Kidney tubule cell (primary cell): Measurements from ENCODE around the gene ASPG.

Experiments used
- DNase-seq: peaks from one replicate; pipeline ENCODE4 v3.0.0-alpha.2; 2018; ENCODE audit warnings: low spot score

The ASPG gene

DNA sequence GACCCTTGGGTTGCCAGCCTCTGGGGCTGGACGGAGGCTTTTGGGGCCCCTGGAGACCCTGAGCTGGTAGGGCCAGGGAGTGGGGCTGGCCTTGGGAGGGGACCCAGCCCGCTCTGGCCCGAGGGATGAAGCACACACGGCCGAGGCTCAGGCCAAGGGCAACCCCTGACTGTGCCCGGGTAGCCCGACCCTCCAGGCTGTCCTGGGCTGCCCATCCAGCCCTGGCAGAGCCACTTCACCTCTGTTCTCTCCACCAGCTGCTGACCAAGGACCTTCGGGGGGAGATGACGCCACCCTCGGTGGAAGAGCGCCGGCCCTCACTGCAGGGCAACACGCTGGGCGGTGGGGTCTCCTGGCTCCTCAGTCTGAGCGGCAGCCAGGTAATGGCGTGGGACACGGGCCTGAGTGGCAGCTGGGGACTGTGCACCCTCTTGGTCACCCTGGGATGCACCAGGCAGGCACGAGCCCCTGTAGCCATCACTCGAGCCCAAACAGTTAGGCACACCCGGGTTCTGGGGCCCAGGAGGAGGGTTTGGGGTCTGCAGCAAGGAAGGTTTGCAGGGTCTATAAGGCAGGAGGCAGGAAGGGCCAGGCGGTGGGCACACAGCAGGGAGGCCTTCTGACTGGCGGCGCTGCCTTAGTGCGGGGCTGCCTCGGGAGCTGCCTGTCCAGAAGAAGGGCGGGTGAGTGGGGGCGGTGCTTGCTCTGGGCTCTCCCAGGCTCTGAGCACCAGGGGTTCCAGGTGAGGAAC is 19.7 kb downstream of the ASPG start:
- no peak for DNase-seq

DNA sequence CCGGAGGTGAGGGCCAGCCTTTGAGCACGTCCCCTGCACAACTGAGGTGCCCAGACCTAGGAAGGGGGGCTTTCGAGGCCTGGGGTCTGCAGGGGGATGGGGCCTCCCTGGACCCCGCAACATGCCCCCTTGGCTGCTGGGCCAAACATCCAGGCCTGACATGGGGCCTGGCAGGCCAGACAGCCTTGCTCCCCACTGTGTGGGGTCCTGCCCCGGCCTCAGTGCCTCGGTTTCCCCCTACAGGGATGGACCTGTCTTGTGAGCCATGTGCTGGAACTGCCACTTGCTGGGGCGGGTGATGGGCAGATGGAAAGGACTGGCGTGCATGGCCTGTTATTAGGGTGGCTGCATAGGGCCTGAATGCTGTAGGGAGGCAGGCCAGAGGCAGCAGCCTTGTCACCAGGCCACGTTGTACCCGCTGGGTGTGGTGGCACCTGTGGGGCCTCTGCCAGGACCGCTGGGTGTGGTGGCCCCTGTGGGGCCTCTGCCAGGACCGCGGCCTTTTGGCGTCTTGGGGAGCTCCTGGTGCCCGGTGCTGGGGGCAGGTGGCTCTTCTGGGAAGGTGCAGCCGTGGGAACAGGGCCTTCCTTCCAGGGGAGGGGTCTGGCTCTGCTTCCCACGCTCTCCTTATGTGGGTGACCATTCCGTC is 20.4 kb downstream of the ASPG start:
- DNase-seq, result no peak

DNA sequence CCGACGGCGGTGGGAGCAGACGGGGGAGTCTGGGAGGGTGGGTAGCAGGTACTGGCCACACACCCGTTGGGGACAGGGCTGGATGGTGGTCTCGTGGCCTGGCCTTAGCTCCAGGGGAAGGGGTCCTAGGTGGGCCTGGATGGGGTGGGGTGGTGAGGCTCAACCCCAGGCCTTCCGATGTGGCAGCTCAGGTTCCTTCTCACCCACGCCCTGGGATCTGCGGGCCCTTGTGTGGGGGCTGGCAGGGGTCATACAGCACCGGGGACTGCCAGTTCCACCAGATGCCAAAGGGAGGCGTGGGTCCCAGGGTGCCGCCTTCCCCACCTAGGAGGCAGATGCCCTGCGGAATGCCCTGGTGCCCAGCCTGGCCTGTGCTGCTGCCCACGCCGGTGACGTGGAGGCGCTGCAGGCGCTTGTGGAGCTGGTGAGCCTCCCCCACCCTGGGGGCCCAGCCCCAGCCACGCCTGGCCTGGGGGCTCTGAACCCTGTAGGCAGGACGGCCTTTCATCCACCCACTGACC is 21.0 kb downstream of the ASPG start:
- no peak for DNase-seq

DNA sequence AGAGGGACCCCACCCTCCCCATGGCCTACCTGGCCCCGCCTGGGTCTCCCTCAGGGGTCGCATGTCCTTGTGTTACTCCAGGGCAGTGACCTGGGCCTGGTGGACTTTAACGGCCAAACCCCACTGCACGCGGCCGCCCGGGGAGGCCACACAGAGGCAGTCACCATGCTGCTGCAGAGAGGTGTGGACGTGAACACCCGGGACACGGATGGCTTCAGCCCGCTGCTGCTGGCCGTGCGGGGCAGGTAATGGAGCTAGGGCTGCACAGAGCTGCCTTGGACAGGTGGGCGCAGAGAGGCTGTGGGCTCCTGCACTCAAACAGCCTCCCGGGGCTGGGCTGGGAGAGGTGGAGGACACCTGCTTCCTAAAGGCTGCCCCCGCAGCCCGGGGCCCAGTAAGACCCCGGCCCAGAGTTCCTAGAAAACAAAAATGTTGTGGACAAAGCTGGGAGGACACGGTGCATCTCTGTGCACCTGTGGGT is 21.6 kb downstream of the ASPG start:
- no peak for DNase-seq

DNA sequence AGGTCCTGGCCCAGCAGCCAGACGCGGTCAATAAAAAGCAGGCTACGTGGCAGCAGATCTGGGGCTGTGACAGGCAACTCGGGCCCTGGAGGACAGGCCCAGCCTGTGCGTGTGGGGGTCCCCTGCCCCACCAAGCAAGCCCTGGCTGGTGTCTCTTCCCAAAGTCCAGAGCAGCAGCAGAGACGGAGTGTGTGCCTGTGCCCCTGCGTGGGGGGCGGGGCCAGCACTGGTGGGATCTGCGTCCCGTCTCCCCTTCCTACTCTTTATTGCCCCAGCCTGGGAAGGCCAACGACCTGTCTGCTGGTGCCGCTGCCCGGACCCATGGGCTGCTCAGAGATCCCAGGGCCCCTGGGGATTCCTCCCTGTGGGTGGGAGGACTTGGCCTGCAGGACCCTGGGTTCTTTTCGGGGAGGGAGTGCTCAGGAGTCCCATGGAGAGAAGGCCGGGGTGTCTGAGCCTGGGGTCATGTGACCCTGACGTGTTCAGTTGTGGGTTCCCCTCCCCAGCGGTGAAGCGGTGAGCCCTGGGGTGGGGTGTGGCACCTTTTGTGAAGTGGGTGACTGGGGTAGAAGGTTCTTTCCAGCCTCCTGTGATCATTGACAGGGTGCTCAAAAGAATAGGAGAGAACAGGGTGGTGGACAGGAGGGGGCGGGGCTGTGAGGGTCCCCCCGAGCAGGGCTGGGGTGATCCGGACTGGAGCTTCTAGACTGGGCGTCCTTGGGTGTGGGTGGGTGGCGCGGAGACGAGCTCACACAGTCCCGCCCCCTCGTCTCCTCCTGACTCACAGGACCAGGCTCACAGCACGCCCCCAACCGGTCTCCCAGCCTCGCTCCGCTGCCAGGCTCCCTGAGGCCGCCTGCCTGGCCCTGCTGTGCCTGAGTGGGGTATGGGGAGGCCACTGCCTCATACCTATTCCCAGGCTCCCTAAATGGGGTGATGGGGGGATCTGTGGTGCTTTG is 22.4 kb downstream of the ASPG start:
- no peak for DNase-seq

DNA sequence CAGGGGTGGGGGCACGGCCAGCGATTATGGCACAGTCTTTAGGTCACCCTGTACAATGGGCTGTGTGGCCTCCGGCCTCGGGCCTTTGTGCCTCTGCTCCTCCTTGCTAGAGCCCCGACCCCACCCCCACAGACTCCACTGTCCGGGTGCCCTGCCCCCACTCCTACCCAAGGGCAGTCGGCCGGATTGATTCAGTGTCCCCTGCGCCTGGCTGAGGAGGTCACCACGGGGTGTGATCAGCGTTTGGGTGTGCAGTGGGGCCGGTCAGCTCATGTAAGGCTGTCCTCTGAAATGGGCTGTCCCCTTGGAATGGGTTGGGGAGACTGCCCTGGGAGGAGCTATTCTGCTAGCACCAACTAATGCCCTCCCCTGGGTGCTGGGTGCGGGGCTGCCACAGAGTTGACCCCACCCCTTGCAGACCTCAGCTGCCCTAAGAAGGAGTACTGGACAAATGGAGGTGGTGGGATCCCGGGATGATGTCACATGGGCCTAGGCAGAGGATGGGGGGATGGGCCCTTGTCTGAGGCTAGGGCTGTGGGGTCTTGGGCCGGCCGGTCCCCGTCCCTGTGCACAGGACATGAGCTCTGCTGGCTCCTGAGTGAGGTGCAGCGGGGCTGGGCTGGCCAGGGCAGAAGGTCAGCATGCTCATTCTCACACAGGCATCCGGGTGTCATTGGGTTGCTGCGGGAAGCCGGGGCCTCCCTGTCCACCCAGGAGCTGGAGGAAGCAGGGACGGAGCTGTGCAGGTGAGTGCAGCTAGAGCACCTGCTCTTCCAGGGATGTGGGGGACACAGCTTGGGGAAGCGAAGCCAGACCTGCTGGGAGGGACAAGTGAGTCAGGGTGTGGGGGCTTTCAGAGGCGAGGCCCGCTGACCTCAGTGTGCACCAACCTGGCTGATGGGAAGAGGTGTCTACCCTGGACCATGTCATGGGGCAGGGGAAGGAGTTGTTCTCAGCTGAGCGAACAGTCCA is 23.4 kb downstream of the ASPG start:
- DNase-seq, result no peak

DNA sequence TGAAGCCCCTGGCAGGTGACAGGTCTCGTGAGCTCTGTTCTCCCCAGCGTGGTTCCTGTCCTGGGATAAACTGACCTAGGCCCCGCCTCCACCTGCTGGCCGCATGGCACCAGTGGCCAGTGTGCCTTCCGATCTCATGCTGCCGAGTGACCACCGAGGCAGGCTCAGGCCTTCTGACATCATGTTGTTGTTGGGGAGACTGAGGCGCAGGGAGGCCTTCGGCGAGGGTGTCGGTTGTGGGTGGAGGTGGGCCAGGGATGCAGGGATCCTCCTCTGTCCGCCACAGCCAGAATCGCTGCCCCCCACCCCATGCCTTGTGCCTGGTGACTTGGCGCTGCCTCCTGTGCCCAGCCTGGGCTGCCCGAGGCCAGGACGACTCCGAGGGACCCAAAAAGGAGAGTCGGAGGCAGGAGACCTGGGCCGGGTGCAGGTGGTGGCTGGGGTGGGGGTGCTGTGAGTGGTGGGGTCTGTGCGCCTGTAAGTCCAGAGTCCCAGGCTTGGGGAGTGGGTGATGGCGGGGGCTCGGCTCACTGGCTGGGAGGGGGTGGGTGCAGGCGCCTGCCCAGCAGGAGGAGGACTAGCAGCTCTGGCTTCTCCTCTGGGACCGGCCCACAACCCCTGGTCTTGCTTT is 24.3 kb downstream of the ASPG start:
- DNase-seq, result no peak

DNA sequence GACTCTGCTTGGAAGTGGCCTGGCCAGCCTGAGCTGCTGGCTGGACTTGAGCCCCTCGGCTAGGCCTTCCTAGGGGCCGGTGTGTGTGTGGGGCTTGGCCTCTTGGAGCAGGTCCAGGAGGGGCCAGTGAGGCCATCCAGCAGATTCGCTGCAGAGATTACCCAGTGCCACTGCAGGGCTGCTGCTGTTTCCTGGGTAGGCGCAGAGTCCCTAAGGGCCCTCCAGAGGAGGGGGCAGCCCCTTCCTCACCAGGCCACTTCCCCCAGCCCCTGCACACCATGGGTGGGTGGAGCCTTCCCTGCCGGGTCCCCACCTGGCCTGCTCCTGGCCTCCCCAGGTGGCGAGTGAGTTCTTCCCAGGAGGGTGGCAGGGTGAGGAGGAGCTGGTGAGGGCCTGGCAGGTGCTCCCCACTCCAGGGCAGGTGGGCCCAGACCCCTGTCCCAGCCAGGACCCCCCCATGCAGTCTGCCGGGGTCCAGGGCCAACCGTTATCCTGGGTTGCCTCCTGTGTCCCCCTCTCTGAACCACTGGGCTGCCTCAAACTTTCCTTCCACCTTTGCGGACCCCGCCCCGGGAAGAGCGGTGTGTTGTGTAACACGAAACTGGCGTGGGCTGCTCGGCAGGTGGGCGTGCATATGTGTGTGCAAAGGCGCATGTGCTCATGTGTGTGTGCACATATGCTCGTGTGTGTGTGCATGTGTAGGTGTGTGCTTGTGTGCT is 25.1 kb downstream of the ASPG start:
- DNase-seq, result no peak

DNA sequence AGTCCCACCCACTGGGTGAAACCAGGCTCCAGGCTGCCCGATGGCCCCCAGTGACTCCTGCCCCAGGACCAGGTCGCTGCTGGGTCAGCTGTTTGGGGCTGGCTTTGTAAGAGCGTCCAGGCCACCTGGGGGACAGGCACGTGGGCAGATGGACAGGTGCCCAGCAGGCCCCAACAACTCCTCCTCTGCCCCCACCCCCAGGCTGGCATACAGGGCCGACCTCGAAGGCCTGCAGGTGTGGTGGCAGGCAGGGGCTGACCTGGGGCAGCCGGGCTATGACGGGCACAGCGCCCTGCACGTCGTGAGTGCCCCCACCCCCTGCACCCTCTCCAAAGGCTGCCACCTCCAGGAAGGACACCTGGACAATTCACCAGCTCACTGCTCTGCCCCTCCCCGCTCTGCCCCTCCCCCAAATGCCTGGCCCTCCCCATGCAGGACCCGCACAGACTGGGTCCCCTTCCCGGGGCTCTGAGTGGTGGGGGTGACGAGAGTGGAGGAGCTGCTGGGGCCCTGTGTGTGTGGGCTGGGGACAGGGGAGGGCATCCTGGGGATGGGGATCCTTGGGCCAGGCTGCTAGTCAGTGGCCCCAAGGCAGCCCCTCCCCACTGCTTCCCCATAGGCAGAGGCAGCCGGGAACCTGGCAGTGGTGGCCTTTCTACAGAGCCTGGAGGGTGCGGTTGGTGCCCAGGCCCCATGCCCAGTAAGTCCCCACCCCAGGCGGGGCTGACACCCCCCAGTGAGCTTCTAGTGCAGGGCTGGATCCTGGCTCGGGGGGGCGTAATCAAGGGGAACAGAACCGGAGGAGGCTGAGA is 26.0 kb downstream of the ASPG start:
- no peak for DNase-seq

DNA sequence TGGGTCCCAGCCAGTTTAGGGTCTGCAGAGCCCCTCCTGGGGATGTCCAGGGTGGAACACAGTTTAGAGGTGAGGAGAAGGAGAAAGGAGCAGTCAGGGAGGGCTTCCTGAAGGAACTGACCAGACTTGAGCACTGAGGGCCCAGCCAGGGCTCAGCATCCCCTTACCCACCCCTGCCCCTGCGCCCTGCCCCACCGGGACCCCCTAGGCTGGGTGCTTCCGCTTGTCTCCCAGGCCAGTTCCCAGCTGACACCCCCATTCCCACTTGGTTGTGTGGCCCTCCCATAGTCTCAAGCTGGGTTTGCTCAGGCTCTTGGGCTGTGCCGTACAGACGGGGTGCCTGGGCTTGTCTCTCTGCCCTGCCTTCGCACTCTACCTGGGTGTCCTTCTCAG is 26.6 kb downstream of the ASPG start:
- DNase-seq, result no peak

DNA sequence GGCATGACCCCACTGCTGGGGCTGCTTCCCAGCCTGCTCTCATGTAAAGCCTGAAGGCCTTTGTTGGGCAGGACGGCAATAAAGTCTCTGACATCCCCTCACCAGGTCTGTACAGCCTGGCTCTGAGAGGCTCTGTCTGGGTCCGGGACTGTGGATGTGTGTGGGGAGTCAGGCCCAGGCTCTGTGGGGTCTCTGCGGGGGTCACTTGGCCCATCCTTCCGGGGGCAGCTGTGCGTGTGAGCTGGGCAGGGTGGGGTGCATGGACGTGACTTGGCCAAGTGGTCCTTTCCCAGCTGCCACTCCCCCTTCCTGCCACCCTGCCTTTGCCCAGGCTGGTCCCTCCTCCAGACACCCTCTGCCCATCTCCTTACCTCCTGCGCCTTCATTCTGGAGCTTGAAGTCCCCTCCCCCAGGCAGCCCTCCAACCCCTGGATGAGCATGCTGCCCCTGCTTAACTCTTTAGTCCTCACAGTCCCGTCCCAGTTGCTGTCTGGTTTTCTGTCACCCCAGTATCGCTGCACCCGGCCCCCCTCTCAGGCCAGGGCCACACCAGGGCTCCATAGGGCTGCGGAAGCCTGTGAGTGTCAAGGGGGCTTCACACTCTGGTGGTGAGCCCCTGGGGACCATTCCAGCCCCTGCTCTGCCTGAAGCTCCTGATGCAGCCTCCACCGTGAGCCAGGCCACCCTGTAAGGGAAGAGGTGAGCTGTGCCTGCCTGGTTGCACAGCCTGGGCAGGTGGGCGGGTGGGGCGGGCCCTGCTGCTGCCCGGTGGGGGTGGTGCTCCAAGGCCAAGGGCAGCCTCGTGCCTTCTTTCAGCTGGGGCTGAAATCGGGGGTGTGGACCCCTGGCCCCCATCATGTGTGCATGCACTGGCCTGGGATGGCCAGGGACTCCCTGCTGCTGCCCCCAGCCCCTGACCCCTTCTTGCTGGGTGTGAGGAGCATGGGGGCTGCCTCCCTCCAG is 27.4 kb downstream of the ASPG start:
- DNase-seq, result no peak

DNA sequence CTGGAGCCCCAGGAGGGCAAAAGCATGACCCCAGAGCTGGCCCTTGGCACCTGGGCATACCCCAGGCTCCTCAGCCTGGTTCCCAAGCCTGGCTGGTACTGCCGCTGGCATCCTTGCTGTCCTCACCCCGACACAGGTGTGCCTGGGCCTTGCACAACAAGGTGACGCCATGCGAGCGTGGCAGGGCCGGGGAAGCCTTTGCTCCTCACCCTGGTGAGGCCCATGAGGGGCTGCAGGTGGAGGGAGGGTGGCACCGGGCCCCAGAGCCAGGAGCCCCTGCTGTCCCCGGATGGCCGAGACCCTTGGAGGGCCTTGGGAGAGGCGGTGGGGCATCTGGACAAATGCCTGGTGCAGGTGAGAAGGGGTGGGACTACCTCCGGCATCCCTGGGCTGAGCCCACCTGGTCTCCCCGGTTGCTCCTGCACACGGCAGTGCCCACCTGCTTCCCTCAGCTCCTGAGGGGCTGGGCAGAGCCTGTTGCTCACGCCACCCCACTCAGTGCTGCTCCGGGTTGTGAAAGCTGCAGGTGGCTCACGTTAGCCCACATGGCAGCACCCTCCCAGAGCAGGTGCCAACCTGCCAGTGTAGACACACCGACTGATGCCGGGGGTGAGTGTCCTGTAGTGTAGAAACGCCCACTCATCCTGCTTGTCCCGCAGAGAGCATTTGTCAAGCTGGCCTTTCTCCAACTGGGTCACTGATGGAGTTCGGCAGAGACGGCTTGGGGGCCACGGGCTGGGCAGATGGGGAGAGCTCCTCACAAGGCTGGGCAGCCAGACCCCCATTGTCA is 28.3 kb downstream of the ASPG start:
- no peak for DNase-seq

DNA sequence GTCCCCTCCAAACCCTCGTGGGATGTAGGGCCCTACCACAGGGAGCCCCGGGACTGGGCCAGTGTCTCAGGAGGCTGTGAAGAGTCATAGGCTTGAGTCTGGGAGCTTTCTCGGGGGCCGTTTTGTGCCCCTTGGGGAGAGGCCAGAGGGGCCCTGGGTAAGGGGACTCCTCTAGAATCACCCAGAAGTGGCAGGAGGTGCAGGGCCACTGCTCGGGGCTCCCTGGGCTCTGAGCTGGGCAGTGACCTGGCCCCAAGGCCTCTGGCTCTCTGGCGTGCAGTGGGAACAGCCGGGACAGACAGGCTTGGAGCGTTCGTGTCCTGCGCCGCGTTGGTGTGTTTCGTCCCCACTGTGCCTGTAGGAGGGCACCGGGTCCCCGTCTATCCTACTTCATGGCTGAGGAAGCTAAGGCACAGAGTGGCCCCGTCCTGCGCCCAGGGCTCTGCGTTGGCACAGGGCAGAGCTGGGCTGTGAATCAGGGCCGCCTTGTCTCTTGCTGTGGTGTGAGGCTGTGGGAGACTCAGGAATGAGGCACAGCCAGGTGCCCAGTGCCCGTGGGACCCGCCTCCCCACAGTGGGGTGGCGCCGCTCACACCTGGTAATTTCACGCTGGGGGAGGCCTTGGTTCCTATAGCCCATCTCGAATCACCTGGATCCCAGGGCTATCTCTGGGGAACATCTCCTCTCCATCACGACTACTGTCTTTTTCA is 29.1 kb downstream of the ASPG start:
- no peak for DNase-seq

DNA sequence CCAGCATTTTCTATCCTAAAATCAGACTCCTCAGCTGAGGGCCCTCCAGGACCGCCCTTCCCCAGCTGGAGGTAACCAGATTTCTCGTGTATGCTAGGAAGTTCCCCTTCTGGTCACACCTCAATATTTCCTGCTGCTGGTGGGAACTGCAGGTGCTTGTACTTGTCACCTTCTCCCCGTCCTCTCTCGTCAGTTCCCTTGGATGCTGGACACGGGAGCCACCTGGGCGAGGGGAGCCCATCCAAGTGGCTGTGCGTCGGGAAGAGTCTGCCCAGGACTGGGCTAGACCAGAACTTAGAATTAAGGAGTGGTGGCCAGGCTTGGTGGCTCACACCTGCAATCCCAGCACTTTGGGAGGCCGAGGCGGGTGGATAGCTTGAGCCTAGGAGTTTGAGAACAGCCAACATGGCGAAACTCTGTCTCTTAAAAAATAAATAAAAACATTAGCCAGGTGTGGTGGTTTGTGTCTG is 29.7 kb downstream of the ASPG start:
- DNase-seq, result no peak

DNA sequence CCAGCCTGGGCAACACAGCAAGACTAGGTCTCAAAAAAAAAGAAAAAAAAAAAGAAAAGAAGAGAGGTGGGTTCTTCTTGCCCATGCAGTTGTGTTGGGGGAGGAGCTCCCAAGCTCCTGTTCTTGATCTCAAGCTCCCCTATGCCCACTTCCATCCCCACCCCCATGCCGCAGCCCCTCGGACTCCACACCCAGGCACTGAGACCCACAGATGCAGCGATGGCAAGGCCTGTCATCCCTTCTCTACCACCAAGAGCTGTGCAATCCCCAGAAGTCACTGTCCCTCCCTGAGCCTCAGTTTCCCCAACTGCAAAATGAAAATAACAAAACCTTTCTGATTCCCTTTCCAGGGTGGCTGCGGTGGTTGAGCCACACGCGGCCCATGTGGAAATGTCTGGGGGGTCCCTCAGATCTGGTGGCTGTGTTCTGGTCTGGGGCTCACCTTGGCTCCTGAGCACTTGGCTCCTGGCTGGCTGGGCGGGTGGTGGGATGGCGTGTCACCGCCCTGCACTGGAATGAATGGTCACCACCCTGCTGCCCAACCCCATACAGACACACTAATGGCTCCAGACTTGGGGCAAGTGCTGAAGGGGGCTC is 30.3 kb downstream of the ASPG start:
- no peak for DNase-seq

DNA sequence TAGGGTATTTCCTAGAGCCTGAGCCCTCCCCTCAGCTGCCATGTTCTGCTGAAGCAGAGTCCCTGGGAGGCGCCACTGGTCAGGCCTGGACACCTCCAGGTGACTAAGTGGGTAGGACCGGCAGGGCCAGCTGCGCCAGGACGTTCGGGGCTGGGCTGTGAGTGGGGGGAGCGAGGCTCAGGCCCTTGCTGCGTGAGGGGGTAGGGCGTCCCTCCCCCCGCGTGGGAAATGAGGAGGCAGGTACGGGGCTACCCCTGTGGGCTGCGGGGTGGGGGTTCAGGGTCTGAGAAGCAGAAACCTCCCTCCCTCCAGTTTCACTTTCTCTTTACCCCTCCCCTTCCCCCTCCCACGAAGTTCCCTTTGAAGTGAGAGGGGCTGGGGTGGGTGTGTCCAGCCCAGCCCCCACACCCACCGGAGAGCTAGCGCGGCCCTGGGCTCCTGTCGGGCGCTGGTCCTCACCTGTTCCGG is 30.8 kb downstream of the ASPG start:
- DNase-seq, result peak; percentile 34
